ENCODE data around the gene BNIP2. TPM values are rescaled to one million over a fixed set of nuclear protein-coding genes. Genes with fewer than 3 reads are reported as not detected.

Gene BNIP2
- total RNA-seq, 4 donors from 2014 or later: 82.1 to 138 (median 112) TPM

GRCh38 chr15:59678620-59679019 is 10.5 kb downstream of the BNIP2 start:
- no peaks in the 10 kb centered on the region for H3K9me3 ChIP-seq
- H3K36me3 ChIP-seq: no peaks in the 10 kb centered on the region
- intact Hi-C loops (cut with DNase I; ENCODE audit: low total_unique reads): no loop called here
- no peaks in the 10 kb centered on the region for H3K4me1 ChIP-seq
- TF ChIP-seq POLR2A (IDR thresholded peaks at IDR 0.05) (no peak), CTCF (IDR thresholded peaks at IDR 0.05) (no peak)
- no peak overlapping the region for H3K4me3 ChIP-seq
- H3K27ac ChIP-seq: no peak overlapping the region
- DNase-seq: no peak
- no peaks in the 10 kb centered on the region for H3K27me3 ChIP-seq

GRCh38 chr15:59678172-59678571 is 10.9 kb downstream of the BNIP2 start:
- Histone ChIP-seq H3K27ac (no peak overlapping the region), H3K27me3 (no peaks in the 10 kb centered on the region), H3K4me1 (no peaks in the 10 kb centered on the region), H3K36me3 (no peaks in the 10 kb centered on the region), H3K4me3 (no peak overlapping the region), H3K9me3 (no peaks in the 10 kb centered on the region)
- intact Hi-C loops (cut with DNase I; ENCODE audit: low total_unique reads): no loop called here
- TF ChIP-seq POLR2A (IDR thresholded peaks at IDR 0.05) (no peak), CTCF (IDR thresholded peaks at IDR 0.05) (no peak)
- no peak for DNase-seq

GRCh38 chr15:59676565-59676964 is 12.6 kb downstream of the BNIP2 start:
- Histone ChIP-seq H3K36me3 (no peaks in the 10 kb centered on the region), H3K4me3 (no peak overlapping the region), H3K9me3 (no peaks in the 10 kb centered on the region), H3K27ac (no peak overlapping the region), H3K4me1 (no peaks in the 10 kb centered on the region), H3K27me3 (no peaks in the 10 kb centered on the region)
- intact Hi-C loops (cut with DNase I; ENCODE audit: low total_unique reads): no loop called here
- TF ChIP-seq CTCF (IDR thresholded peaks at IDR 0.05) (no peak), POLR2A (IDR thresholded peaks at IDR 0.05) (no peak)
- no peak for DNase-seq

GRCh38 chr15:59674361-59674877 is 14.7 kb downstream of the BNIP2 start:
- H3K9me3 ChIP-seq: no peaks in the 10 kb centered on the region
- no peaks in the 10 kb centered on the region for H3K27me3 ChIP-seq
- no peaks in the 10 kb centered on the region for H3K36me3 ChIP-seq
- no peak overlapping the region for H3K4me3 ChIP-seq
- no peak overlapping the region for H3K27ac ChIP-seq
- H3K4me1 ChIP-seq: no peaks in the 10 kb centered on the region
- intact Hi-C loops (cut with DNase I; ENCODE audit: low total_unique reads): no loop called here
- TF ChIP-seq CTCF (IDR thresholded peaks at IDR 0.05) (no peak), POLR2A (IDR thresholded peaks at IDR 0.05) (no peak)
- DNase-seq: no peak

- H3K27ac ChIP-seq: no peak overlapping the region
- no peaks in the 10 kb centered on the region for H3K36me3 ChIP-seq
- no peak for TF ChIP-seq POLR2A (IDR thresholded peaks at IDR 0.05)
- TF ChIP-seq CTCF (IDR thresholded peaks at IDR 0.05): no peak
- H3K27me3 ChIP-seq: no peaks in the 10 kb centered on the region
- DNase-seq: no peak
- no peak overlapping the region for H3K4me3 ChIP-seq
- intact Hi-C loops (cut with DNase I; ENCODE audit: low total_unique reads): no loop called here
- H3K9me3 ChIP-seq: no peaks in the 10 kb centered on the region
- no peaks in the 10 kb centered on the region for H3K4me1 ChIP-seq
Measured at GRCh38 chr15:59668556-59668955, 20.6 kb downstream of the BNIP2 start.

Measured in uterus (tissue), 4 donors.